GM18505 (cell line): ENCODE results near the gene TNFAIP8L1.

ENCODE experiments used
- ATAC-seq: cut with Tn5 transposase; IDR thresholded peaks from one replicate; pipeline ENCODE4 v1.9.1; 2021; ENCODE audit not compliant: unreplicated experiment
- POLR2A ChIP-seq: IDR thresholded peaks from 4 replicates; pipeline ENCODE4 v1.6.1; 2011; ENCODE audit warnings: borderline replicate concordance; ENCODE audit not compliant: insufficient read depth, insufficient read length; ENCODE audit errors: extremely low read depth

The TNFAIP8L1 gene

DNA sequence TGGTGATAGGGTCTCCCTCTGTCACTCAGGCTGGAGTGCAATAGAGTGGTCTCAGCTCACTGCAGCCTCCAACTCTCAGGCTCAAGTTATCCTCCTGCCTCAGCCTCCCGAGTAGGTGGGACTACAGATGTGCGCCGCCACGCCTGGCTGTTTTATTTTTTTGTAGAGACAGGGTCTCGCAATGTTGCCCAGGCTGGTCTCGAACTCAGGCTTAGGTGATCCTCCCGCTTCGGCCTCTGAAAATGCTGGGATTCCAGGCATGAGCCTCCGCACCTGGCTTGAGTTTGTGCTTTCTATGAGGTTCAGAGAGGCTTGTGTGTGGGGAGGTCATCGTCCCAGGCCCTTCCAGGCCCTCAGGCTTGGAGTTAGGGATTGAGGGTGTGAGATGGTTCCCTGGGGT is 39.2 kb upstream of the TNFAIP8L1 start:
- no peak for TF ChIP-seq POLR2A
- ATAC-seq: no peak

- TF ChIP-seq POLR2A: no peak
- ATAC-seq: no peak
These were observed 38.4 kb upstream of the TNFAIP8L1 start for GRCh38 chr19:4600893-4601292.

- TF ChIP-seq POLR2A: no peak
- ATAC-seq: no peak
These were observed 37.0 kb upstream of the TNFAIP8L1 start for GRCh38 chr19:4602173-4602788.

GRCh38 chr19:4602915-4603314 is 36.4 kb upstream of the TNFAIP8L1 start:
- no peak for TF ChIP-seq POLR2A
- no peak for ATAC-seq

- no peak for TF ChIP-seq POLR2A
- no peak for ATAC-seq
These were observed 34.4 kb upstream of the TNFAIP8L1 start for GRCh38 chr19:4604912-4605311.

DNA sequence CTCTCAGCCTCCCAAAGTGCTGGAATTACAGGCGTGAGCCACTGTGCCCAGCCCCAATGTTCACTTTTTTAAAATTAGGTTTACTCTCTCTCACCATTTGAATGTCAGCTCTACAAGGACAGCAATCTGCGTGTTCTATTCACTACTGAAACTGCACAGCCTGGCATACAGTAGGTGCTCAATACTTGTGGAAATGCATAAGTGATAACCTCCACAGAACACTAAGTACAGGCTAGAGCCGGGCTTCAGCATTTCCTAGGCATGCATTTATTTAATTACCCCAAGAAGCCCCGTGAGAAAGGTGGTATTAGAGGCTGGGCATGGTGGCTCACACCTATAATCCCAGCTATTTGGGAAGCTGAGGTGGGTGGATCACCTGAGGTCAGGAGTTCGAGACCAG is 33.1 kb upstream of the TNFAIP8L1 start:
- no peak for TF ChIP-seq POLR2A
- ATAC-seq: no peak

DNA sequence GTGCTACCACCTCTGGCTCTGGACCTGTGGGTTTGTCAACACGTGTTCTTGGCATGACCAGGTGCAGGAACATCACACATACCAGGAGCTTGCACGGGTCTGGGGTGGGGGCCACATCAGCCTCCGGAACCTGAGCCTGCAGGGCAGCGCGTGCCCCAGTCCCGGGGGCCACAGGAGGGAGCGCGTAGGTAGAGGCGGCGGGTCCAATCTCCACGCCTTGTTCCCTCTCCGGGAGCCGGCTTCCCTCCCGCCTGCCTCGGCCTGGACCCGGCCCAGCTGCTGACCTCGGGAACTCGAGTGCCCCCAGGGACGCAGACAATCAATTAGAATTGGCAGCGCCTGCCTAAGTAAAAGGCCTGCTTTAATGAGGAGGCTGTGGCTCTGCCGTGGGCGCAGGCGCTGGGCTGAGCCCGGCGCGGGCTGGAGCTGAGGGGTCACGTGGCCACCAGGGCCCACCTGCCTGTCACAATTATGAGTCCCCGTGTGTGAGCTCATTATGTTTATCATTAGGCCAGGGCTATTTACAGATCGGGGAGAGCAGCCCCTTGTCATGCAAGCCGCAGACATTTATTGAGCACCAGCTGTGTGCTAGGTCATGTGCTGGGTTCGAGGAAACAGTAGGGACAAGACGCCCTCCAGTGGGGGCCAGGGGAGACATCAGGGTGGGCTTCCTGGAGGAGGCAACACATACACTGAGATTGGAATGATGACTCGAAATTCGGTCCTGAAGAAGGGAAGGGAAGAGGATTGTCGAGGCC is 32.2 kb upstream of the TNFAIP8L1 start:
- no peak for ATAC-seq
- no peak for TF ChIP-seq POLR2A

GRCh38 chr19:4609878-4610511 is 29.3 kb upstream of the TNFAIP8L1 start:
- ATAC-seq: no peak
- no peak for TF ChIP-seq POLR2A

DNA sequence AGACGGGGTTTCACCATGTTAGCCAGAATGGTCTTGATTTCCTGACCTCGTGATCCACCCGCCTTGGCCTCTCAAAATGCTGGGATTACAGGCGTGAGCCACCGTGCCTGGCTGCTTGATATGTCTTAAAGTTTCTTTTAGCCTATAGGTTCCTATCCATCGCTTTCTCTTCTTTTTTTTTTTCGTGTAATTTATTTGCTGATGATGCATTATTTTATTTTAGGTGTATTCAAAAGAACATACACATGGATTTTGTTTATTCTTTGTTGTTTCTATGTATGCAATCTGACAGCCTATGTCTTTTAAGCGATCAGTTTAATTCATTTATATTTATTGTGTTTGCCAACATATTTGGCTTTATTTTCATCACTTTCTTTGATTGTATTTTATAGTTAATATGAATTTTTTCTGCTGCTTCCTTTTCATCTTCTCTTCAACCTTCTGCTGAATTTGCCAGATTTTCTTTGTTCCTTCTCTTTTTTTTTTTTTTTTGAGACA is 26.0 kb upstream of the TNFAIP8L1 start:
- no peak for TF ChIP-seq POLR2A
- no peak for ATAC-seq

DNA sequence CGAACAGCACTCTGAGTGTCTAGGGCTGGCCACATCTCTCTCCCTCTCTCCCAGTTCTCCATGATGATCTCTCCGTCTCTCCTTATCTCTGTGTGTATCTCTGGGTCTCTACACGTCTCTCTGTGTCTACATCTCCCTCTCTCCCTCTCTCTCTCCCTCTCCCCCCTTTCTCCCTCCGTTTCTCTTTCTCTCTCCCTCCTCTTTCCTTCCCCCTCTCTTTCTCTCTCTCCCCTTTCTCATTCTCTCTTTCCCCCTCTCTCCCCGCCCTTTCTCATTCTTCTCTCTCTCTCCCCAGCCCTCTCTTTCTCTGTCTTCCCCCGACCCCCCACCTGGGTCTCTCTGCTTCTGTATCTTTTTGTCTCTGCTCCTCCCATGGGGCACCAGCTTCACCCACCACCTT is 21.3 kb upstream of the TNFAIP8L1 start:
- no peak for ATAC-seq
- TF ChIP-seq POLR2A: no peak

GRCh38 chr19:4619668-4620294 is 19.5 kb upstream of the TNFAIP8L1 start:
- no peak for TF ChIP-seq POLR2A

GRCh38 chr19:4620675-4621074 is 18.6 kb upstream of the TNFAIP8L1 start:
- no peak for TF ChIP-seq POLR2A

More at GRCh38 chr19:4619668-4620294, 19.5 kb upstream of the TNFAIP8L1 start:
- no peak for ATAC-seq

DNA sequence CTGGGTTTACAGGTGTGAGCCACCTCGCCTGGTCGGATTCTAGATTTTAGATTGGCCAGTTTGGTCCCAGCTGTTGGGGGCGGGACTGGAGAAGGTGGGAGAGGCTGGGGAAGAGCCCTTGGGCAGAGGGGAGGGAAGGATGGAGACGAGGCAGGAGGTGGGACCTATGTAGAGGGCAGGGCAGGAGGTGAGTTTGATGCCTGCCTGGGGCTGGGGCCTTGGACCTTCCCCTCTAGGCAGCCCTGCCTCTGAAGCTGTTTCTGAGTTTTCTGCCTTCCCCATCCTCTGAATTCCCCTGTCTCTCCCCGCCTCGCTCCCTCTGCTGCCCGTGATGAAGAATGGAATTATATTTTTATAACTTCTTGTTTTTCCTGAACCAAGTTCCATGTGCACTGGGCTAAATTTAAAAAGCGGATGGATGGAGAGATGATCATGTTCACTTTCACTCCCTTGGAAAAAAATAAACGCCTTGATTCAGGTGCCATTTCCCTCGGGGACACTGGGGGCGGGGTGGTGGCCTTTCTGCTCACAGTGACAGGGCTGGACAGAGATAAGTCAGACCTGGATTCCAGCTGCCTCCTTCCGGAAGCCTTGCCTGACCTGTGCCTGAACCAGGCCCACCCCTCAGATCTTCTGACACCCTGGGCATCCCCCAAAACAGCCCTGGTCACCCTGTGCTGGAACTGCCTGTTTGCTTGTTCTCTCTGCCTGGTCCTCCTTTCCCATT is 16.5 kb upstream of the TNFAIP8L1 start:
- no peak for ATAC-seq

More at GRCh38 chr19:4620675-4621074, 18.6 kb upstream of the TNFAIP8L1 start:
- ATAC-seq: no peak

More for the DNA sequence above, 16.5 kb upstream of the TNFAIP8L1 start:
- no peak for TF ChIP-seq POLR2A
